Natural killer cell (primary cell): ENCODE measurements around the gene ITPR1. TPM values are rescaled to one million over a fixed set of nuclear protein-coding genes. Genes with fewer than 3 reads are reported as not detected.

Experiments used
- ATAC-seq, 3 donors: fragments of 150-1000 bp in 2 of 3; fragments of 200-7000 bp in 1 of 3; cut with Tn5 transposase; 1 replicate in 1 of 3; 2 replicates in 2 of 3; pipeline ENCODE4 v1.10.0; 2021; ENCODE audit warnings: mild to moderate bottlenecking in 2 of 3, moderate library complexity in 2 of 3
- DNase-seq, 2 donors: peaks; one replicate each; pipeline versions ENCODE4 v3.0.0 to v3.0.0-alpha.2; 2013 to 2021; ENCODE audit warnings: mixed read lengths in 1 of 2
- H3K27ac ChIP-seq: one replicate; pipeline ENCODE4 v1.5.1; 2013; ENCODE audit warnings: mild to moderate bottlenecking, low read length
- H3K27me3 ChIP-seq: one replicate; pipeline ENCODE4 v1.6.1; 2013; ENCODE audit warnings: low read length; ENCODE audit not compliant: control insufficient read depth, insufficient read depth
- H3K36me3 ChIP-seq: one replicate; pipeline ENCODE4 v1.6.1; 2013; ENCODE audit warnings: low read length; ENCODE audit not compliant: control insufficient read depth, insufficient read depth
- H3K4me1 ChIP-seq: one replicate; pipeline ENCODE4 v1.6.1; 2013; ENCODE audit warnings: low read length; ENCODE audit not compliant: control insufficient read depth, insufficient read depth
- H3K4me3 ChIP-seq: one replicate; pipeline ENCODE4 v1.5.1; 2013; ENCODE audit warnings: low read length
- H3K9me3 ChIP-seq: one replicate; pipeline ENCODE4 v1.6.1; 2013; ENCODE audit warnings: low read length; ENCODE audit not compliant: control insufficient read depth, insufficient read depth
- H3K27ac Mint-ChIP-seq, 2 donors: one replicate each; pipeline ENCODE4 v1.8.0; 2022; ENCODE audit warnings: mild to moderate bottlenecking in 2 of 2, mixed read lengths in 2 of 2, moderate library complexity in 1 of 2
- H3K27me3 Mint-ChIP-seq, 2 donors: one replicate each; pipeline ENCODE4 v1.8.0; 2022; ENCODE audit warnings: low read depth in 2 of 2, mixed read lengths in 2 of 2
- H3K36me3 Mint-ChIP-seq: one replicate; pipeline ENCODE4 v1.8.0; 2022; ENCODE audit warnings: mixed read lengths
- H3K4me1 Mint-ChIP-seq, 2 donors: one replicate each; pipeline ENCODE4 v1.8.0; 2022; ENCODE audit warnings: mixed read lengths in 2 of 2
- H3K4me3 Mint-ChIP-seq: one replicate; pipeline ENCODE4 v1.8.0; 2022; ENCODE audit warnings: mild to moderate bottlenecking, moderate library complexity, mixed read lengths
- H3K9me3 Mint-ChIP-seq, 2 donors: one replicate each; pipeline ENCODE4 v1.8.0; 2022; ENCODE audit warnings: mixed read lengths in 2 of 2
- CTCF ChIP-seq: fragments of 200-600 bp; IDR thresholded peaks from one replicate; pipeline ENCODE4 v1.8.0; 2022; ENCODE audit warnings: antibody characterized with exemption
- WGBS: methylation state at CpG from one replicate; pipeline ENCODE4 v1.1.7; 2013; ENCODE audit warnings: missing lambda C conversion rate; ENCODE audit not compliant: insufficient coverage; 5-methylcytosine and 5-hydroxymethylcytosine counted together
- intact Hi-C: fragments of 100-400 bp; cut with micrococcal nuclease; formaldehyde crosslinking; loops from one replicate; pipeline ENCODE4 v1.14.2; 2022
- total RNA-seq, 4 donors: library from RNA; stranded (reverse); fragments of 120-200 nt in 1 of 4; gene quantifications; one replicate each; pipeline versions ENCODE4 v1.2.3 to v1.2.4, GENCODE V29; 2013 to 2022

The ITPR1 gene
- total RNA-seq, 3 donors from 2014 or later (not counting 1 experiment from before 2014, with no cell fraction given) = 86.7 to 123 (median 94.8) TPM

GRCh38 chr3:4573153-4573552 lies 80.0 kb downstream of the ITPR1 start:
- H3K4me1 Mint-ChIP-seq = peaks cover 24 to 32% of the 10 kb centered on the region in 2 donors

GRCh38 chr3:4574426-4574965 lies 81.3 kb downstream of the ITPR1 start:
- no peaks in the 10 kb centered on the region for H3K9me3 ChIP-seq
- no peaks in the 10 kb centered on the region for H3K9me3 Mint-ChIP-seq
- H3K27me3 ChIP-seq = no peaks in the 10 kb centered on the region
- H3K36me3 Mint-ChIP-seq = no peaks in the 10 kb centered on the region
- H3K4me1 ChIP-seq = peaks cover 4% of the 10 kb centered on the region
- no peaks in the 10 kb centered on the region for H3K36me3 ChIP-seq
- no peak overlapping the region for H3K27ac ChIP-seq
- H3K4me3 ChIP-seq = no peak overlapping the region
- TF ChIP-seq CTCF = no peak
- H3K27me3 Mint-ChIP-seq = no peaks in the 10 kb centered on the region
- ATAC-seq (no peak), DNase-seq (no peak)
- WGBS = 94% methylated on average over 5 of the region's 6 CpGs
- intact Hi-C loops = no loop called here
- H3K27ac Mint-ChIP-seq = no peak overlapping the region
- no peak overlapping the region for H3K4me3 Mint-ChIP-seq
- peaks cover 14 to 23% of the 10 kb centered on the region in 2 donors for H3K4me1 Mint-ChIP-seq

More at GRCh38 chr3:4573153-4573552, 80.0 kb downstream of the ITPR1 start:
- Histone ChIP-seq H3K27ac (no peak overlapping the region), H3K27me3 (no peaks in the 10 kb centered on the region), H3K36me3 (no peaks in the 10 kb centered on the region), H3K4me1 (peaks cover 4% of the 10 kb centered on the region), H3K9me3 (no peaks in the 10 kb centered on the region), H3K4me3 (no peak overlapping the region)
- intact Hi-C loops = no loop called here
- WGBS = 89% methylated on average over 2 of the region's 2 CpGs
- Mint-ChIP-seq H3K27me3 (no peaks in the 10 kb centered on the region), H3K36me3 (no peaks in the 10 kb centered on the region), H3K4me3 (no peak overlapping the region), H3K9me3 (no peaks in the 10 kb centered on the region), H3K27ac (no peak overlapping the region)
- DNase-seq (no peak), ATAC-seq (no peak)
- TF ChIP-seq CTCF = no peak

- Histone ChIP-seq H3K27ac (no peak overlapping the region), H3K4me1 (peaks cover 4% of the 10 kb centered on the region), H3K36me3 (no peaks in the 10 kb centered on the region), H3K4me3 (no peak overlapping the region), H3K9me3 (no peaks in the 10 kb centered on the region), H3K27me3 (no peaks in the 10 kb centered on the region)
- no peak for ATAC-seq
- H3K36me3 Mint-ChIP-seq = no peaks in the 10 kb centered on the region
- no peak for DNase-seq
- H3K4me1 Mint-ChIP-seq = peaks cover 11 to 22% of the 10 kb centered on the region in 2 donors
- no peak overlapping the region for H3K4me3 Mint-ChIP-seq
- no peak for TF ChIP-seq CTCF
- no peaks in the 10 kb centered on the region for H3K9me3 Mint-ChIP-seq
- intact Hi-C loops = no loop called here
- H3K27me3 Mint-ChIP-seq = no peaks in the 10 kb centered on the region
- H3K27ac Mint-ChIP-seq = no peak overlapping the region
Observed at GRCh38 chr3:4575381-4575780, 82.2 kb downstream of the ITPR1 start.

GRCh38 chr3:4577721-4578120 lies 84.6 kb downstream of the ITPR1 start:
- no peaks in the 10 kb centered on the region for H3K36me3 ChIP-seq
- H3K27ac ChIP-seq = no peak overlapping the region
- no peaks in the 10 kb centered on the region for H3K9me3 ChIP-seq
- no peak overlapping the region for H3K27ac Mint-ChIP-seq
- no peak overlapping the region for H3K4me3 Mint-ChIP-seq
- H3K27me3 Mint-ChIP-seq = no peaks in the 10 kb centered on the region
- intact Hi-C loops = no loop called here
- H3K4me3 ChIP-seq = no peak overlapping the region
- DNase-seq = no peak
- no peaks in the 10 kb centered on the region for H3K36me3 Mint-ChIP-seq
- 77% methylated on average over 3 of the region's 3 CpGs for WGBS
- H3K4me1 Mint-ChIP-seq = peaks cover 4 to 18% of the 10 kb centered on the region in 2 donors
- no peak for ATAC-seq
- no peaks in the 10 kb centered on the region for H3K27me3 ChIP-seq
- TF ChIP-seq CTCF = no peak
- H3K4me1 ChIP-seq = no peaks in the 10 kb centered on the region
- H3K9me3 Mint-ChIP-seq = no peaks in the 10 kb centered on the region
